ENCODE measurements around the gene C17orf107.
A peak's percentile ranks its signal among the peaks of the same experiment; 100 is the strongest.

The C17orf107 gene

DNA sequence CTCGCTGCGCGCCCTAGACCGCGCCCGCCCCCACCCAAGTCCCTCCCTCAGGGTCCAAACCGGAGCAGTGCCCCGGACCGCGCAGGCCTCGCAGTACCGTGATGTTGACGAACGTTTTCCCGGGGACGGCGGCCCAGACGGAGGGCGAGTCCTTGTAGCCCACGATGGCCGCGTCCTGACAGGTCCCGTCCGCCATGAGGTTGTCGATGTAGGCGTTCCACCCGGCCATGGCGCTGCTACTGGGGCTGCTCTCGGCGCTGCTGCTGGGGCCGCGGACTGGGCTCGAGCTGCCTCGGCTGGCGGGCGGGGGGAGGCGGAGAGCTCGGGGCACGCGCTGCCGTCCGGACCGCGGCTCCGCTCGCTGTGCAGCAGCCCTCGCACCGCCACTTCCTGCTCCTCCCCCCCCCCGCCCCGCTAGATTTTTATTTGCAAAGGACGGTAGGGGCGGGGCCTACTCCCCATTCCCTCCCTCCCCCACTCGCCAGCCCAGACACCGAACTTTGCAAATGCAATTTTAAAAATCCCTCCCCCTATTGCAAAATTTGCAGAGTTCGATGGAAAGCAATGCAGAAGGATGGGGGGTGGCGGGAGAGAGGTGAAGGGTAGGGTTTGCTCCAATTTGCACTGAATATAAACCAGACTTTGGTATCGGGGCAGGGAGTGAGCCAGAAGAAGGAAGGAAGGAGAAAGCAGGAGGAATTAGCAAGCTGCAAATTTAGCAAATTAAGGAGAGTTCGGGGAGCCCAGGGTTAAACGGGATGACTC lies 49.0 kb downstream of the C17orf107 start, which contains the start of gene PFN1:
Gene PFN1, minus strand, starts transcription at position 365 of the 765 bp plus-strand sequence. Its CDS starts 136 bp downstream, at position 229.
- DNase-seq (ENCODE audit: low read depth, low spot score): peak; percentile 69
- peaks cover 2% of the 10 kb centered on the region for H3K4me1 ChIP-seq (ENCODE audit: insufficient read depth, insufficient read length)

DNA sequence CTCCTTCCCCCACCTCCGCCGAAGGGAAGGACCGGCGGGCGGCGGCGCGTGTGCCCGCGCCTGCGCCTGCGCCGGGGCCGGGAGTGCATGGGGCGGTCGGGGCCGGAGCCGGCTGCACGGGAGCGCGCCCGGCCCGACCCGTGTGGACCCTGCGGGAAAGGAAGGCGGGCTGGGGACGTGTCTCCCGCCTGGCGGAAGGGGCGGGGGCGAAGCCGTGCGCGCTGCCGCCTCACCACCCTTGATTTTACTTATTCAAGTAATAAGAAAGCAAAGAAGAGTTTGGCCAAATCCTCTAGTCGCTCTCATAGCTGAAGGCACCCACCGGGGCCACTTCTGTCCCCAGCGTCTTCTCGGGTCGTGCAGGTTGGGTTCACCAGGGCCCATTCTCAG lies 49.6 kb downstream of the C17orf107 start:
- DNase-seq (ENCODE audit: low read depth, low spot score): peak; percentile 66
- Histone ChIP-seq H3K4me3 (ENCODE audit: insufficient read length, low read depth) (peak overlapping the region; percentile 97), H3K4me1 (ENCODE audit: insufficient read depth, insufficient read length) (peaks cover 5% of the 10 kb centered on the region), H3K36me3 (ENCODE audit: insufficient read depth, insufficient read length, low read length) (peaks cover 41% of the 10 kb centered on the region), H3K9ac (ENCODE audit: insufficient read length, low read depth) (peak overlapping the region; percentile 95), H3K27me3 (ENCODE audit: insufficient read depth, insufficient read length) (no peaks in the 10 kb centered on the region), H3K9me3 (ENCODE audit: insufficient read depth, low read length) (no peaks in the 10 kb centered on the region)
- TF ChIP-seq SUZ12 (IDR thresholded peaks at IDR 0.05; ENCODE audit: extremely low read depth, insufficient read depth, insufficient read length) (no peak), YY1 (IDR thresholded peaks at IDR 0.05; ENCODE audit: insufficient read depth, insufficient read length) (no peak), ZNF274 (IDR thresholded peaks at IDR 0.05; ENCODE audit: low read depth, low read length) (no peak)

More for the DNA sequence above, 49.0 kb downstream of the C17orf107 start, which contains the start of gene PFN1:
- Histone ChIP-seq H3K27me3 (ENCODE audit: insufficient read depth, insufficient read length) (no peaks in the 10 kb centered on the region), H3K9me3 (ENCODE audit: insufficient read depth, low read length) (no peaks in the 10 kb centered on the region), H3K4me3 (ENCODE audit: insufficient read length, low read depth) (peak within 1 kb of the TSS; percentile 97), H3K9ac (ENCODE audit: insufficient read length, low read depth) (peak within 1 kb of the TSS; percentile 99), H3K36me3 (ENCODE audit: insufficient read depth, insufficient read length, low read length) (peaks cover 47% of the 10 kb centered on the region)
- TF ChIP-seq SUZ12 (IDR thresholded peaks at IDR 0.05; ENCODE audit: extremely low read depth, insufficient read depth, insufficient read length) (no peak), YY1 (IDR thresholded peaks at IDR 0.05; ENCODE audit: insufficient read depth, insufficient read length) (no peak), ZNF274 (IDR thresholded peaks at IDR 0.05; ENCODE audit: low read depth, low read length) (no peak)

DNA sequence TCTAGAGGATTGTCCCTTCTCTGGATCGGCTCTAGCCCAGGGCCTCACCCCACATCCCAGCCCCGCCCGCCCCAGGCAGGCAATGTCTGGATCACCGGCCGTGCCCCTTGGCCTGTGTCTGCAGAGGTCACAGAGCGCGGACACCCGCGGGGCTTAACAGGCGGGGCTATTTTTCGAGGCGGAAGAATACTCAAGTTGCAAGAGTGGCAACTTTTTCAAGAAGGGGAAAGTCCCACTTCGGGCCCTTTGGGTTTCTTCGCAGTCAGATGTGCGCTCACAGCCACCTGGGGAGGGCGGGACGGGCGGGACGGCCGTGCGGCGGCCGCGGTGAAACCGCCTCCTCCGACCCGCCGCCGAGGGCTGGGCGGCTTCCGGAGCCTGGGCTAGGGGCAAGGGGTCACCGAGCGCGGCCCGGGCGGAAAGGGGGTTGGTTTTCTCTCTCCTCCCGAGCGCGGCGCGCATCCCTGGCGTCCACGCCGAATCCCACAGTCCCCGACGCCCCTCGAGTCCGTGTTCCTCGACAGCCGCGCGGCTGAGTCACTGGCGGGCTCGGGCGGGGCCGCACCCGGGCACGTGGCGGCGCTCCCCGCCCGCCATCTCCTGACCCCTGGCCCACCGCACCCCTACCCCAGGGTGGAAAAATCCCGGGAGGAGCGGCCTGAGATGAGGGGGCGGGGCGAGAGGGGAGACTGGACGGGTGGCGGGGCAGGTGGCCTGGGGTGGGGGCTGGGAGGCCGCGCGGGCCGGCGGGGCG lies 50.2 kb downstream of the C17orf107 start:
- peaks cover 5% of the 10 kb centered on the region for H3K4me1 ChIP-seq (ENCODE audit: insufficient read depth, insufficient read length)
- H3K9me3 ChIP-seq (ENCODE audit: insufficient read depth, low read length): no peaks in the 10 kb centered on the region
- no peak for DNase-seq (ENCODE audit: low read depth, low spot score)

DNA sequence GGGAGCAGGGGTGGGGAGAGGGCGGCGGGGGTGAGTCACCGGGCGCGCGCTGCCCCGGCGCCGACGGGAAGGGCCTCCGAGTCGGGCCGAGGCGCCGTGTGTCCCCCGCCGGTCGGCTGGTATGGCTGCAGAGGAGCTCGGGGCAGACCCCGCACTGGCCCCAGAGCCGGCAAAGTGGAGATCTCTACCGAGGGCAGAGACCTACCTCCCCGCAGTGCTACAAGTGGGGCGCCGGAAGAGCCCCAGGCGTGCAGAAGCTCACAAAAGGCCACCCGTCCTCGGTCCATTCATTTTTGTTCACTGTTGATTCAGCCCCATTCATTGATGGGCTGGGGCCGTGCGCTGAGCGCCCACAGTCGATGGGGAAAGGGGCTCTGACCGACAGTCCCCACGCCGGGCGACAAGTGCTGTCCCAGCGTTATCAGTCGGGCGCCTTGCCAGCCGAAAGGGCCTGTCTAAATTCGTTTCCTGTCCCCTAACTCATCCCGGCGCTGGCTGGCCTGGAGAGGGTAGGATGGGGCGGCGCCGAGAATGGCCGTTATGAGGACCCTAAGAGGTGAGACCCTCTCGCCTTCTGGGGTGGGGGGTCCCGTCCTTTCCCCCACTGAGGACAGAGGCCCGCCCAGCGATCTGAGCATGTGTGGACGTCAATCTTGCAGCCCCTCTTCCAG lies 50.9 kb downstream of the C17orf107 start:
- no peak for TF ChIP-seq SUZ12 (IDR thresholded peaks at IDR 0.05; ENCODE audit: extremely low read depth, insufficient read depth, insufficient read length)
- no peak for TF ChIP-seq YY1 (IDR thresholded peaks at IDR 0.05; ENCODE audit: insufficient read depth, insufficient read length)
- no peak for TF ChIP-seq ZNF274 (IDR thresholded peaks at IDR 0.05; ENCODE audit: low read depth, low read length)
- Histone ChIP-seq H3K36me3 (ENCODE audit: insufficient read depth, insufficient read length, low read length) (peaks cover 32% of the 10 kb centered on the region), H3K4me1 (ENCODE audit: insufficient read depth, insufficient read length) (peaks cover 5% of the 10 kb centered on the region), H3K9me3 (ENCODE audit: insufficient read depth, low read length) (no peaks in the 10 kb centered on the region), H3K27me3 (ENCODE audit: insufficient read depth, insufficient read length) (no peaks in the 10 kb centered on the region), H3K4me3 (ENCODE audit: insufficient read length, low read depth) (peak overlapping the region; percentile 70), H3K9ac (ENCODE audit: insufficient read length, low read depth) (peak overlapping the region; percentile 93)
- DNase-seq (ENCODE audit: low read depth, low spot score): no peak

More for the DNA sequence above, 50.2 kb downstream of the C17orf107 start:
- H3K36me3 ChIP-seq (ENCODE audit: insufficient read depth, insufficient read length, low read length): peaks cover 36% of the 10 kb centered on the region
- peak overlapping the region; percentile 97 for H3K4me3 ChIP-seq (ENCODE audit: insufficient read length, low read depth)
- H3K9ac ChIP-seq (ENCODE audit: insufficient read length, low read depth): peak overlapping the region; percentile 95
- TF ChIP-seq SUZ12 (IDR thresholded peaks at IDR 0.05; ENCODE audit: extremely low read depth, insufficient read depth, insufficient read length) (no peak), ZNF274 (IDR thresholded peaks at IDR 0.05; ENCODE audit: low read depth, low read length) (no peak), YY1 (IDR thresholded peaks at IDR 0.05; ENCODE audit: insufficient read depth, insufficient read length) (no peak)
- H3K27me3 ChIP-seq (ENCODE audit: insufficient read depth, insufficient read length): no peaks in the 10 kb centered on the region

DNA sequence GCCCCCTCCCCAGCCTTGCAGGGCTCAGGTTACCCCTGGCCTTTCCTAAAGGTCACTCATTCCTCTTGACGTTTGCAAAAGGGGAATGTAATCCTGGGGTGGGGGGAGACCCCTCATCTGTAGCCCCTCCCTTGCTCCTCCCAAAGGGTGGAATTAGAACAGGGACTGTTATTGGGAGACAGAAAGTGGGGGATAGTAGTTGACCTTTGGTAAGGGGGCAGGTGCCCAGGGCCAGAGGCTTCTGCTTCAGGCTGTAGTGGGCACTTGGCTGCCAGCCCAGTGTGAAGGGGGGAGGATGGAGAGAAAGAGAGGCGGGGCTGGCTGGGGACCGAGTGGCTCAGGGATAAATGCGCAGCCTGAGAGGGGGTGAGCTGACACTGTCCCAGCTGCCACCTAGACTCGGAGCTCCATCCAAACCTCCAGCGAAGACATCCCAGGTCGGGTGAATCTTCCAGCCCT lies 51.4 kb downstream of the C17orf107 start, which contains the start of gene ENO3:
Gene ENO3, plus strand, starts transcription at position 374 of the 459 bp plus-strand sequence. CDS start 711 bp downstream, outside the sequence.
- DNase-seq (ENCODE audit: low read depth, low spot score): no peak
- H3K4me1 ChIP-seq (ENCODE audit: insufficient read depth, insufficient read length): peaks cover 5% of the 10 kb centered on the region
- peak within 1 kb of the TSS; percentile 70 for H3K4me3 ChIP-seq (ENCODE audit: insufficient read length, low read depth)

DNA sequence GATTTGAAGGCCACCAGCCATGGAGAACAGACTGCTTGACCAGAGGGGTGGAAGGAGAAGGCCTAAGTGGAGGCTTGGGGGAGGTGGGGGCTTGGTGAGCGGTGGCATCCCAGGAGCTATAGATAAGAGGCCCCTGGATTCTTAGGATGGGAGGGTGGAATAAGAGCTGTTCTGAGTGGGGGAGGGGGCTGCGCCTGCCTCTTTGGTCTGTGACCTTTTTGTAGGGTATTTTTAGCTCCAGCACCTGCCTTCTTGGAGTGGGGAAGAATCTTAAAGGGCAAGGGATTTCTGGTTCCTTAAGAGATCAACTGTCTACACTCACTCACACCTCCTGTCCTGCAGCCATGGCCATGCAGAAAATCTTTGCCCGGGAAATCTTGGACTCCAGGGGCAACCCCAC lies 52.1 kb downstream of the C17orf107 start:
- Histone ChIP-seq H3K4me1 (ENCODE audit: insufficient read depth, insufficient read length) (peaks cover 5% of the 10 kb centered on the region), H3K27me3 (ENCODE audit: insufficient read depth, insufficient read length) (no peaks in the 10 kb centered on the region), H3K9me3 (ENCODE audit: insufficient read depth, low read length) (no peaks in the 10 kb centered on the region), H3K4me3 (ENCODE audit: insufficient read length, low read depth) (peak overlapping the region; percentile 70), H3K36me3 (ENCODE audit: insufficient read depth, insufficient read length, low read length) (peaks cover 31% of the 10 kb centered on the region), H3K9ac (ENCODE audit: insufficient read length, low read depth) (peak overlapping the region; percentile 93)
- DNase-seq (ENCODE audit: low read depth, low spot score): no peak
- TF ChIP-seq ZNF274 (IDR thresholded peaks at IDR 0.05; ENCODE audit: low read depth, low read length): no peak
- TF ChIP-seq YY1 (IDR thresholded peaks at IDR 0.05; ENCODE audit: insufficient read depth, insufficient read length): no peak
- no peak for TF ChIP-seq SUZ12 (IDR thresholded peaks at IDR 0.05; ENCODE audit: extremely low read depth, insufficient read depth, insufficient read length)

More for the DNA sequence above, 51.4 kb downstream of the C17orf107 start, which contains the start of gene ENO3:
- no peak for TF ChIP-seq YY1 (IDR thresholded peaks at IDR 0.05; ENCODE audit: insufficient read depth, insufficient read length)
- TF ChIP-seq SUZ12 (IDR thresholded peaks at IDR 0.05; ENCODE audit: extremely low read depth, insufficient read depth, insufficient read length): no peak
- TF ChIP-seq ZNF274 (IDR thresholded peaks at IDR 0.05; ENCODE audit: low read depth, low read length): no peak
- no peaks in the 10 kb centered on the region for H3K27me3 ChIP-seq (ENCODE audit: insufficient read depth, insufficient read length)
- peaks cover 32% of the 10 kb centered on the region for H3K36me3 ChIP-seq (ENCODE audit: insufficient read depth, insufficient read length, low read length)
- peak within 1 kb of the TSS; percentile 93 for H3K9ac ChIP-seq (ENCODE audit: insufficient read length, low read depth)
- H3K9me3 ChIP-seq (ENCODE audit: insufficient read depth, low read length): no peaks in the 10 kb centered on the region
